ENCODE measurements around the gene KIAA1210.

Gene KIAA1210

GRCh38 chrX:119127650-119128049, at the start of gene KIAA1210:
KIAA1210 (minus strand) TSS chrX:119127812; CDS start chrX:119123642, 4,170 bp downstream.
- no peak within 1 kb of the TSS for H3K4me3 ChIP-seq (ENCODE audit: low read depth, low read length, poor library complexity, severe bottlenecking)
- H2AFZ ChIP-seq (ENCODE audit: low read length), result no peak within 1 kb of the TSS
- no peaks in the 10 kb centered on the region for H3K9me3 ChIP-seq (ENCODE audit: low read length)
- no peak within 1 kb of the TSS for H3K4me2 ChIP-seq (ENCODE audit: low read length)
- no peak within 1 kb of the TSS for H3K9ac ChIP-seq (ENCODE audit: low read length)
- TF ChIP-seq CTCF (IDR thresholded peaks at IDR 0.05; ENCODE audit: low read length) (no peak), EZH2 (IDR thresholded peaks at IDR 0.05; ENCODE audit: borderline replicate concordance, low read length) (no peak)
- no peaks in the 10 kb centered on the region for H3K9me2 ChIP-seq (ENCODE audit: low read depth, low read length)
- H3K27ac ChIP-seq (ENCODE audit: low read depth, low read length, poor library complexity, severe bottlenecking), result no peak within 1 kb of the TSS
- H3K36me3 ChIP-seq (ENCODE audit: insufficient read depth, low read length), result no peaks in the 10 kb centered on the region
- no peaks in the 10 kb centered on the region for H3K79me2 ChIP-seq (ENCODE audit: insufficient read depth, low read length)
- H3F3A ChIP-seq (ENCODE audit: insufficient read depth, low read length), result no peaks in the 10 kb centered on the region
- no peaks in the 10 kb centered on the region for H4K20me1 ChIP-seq (ENCODE audit: insufficient read depth, low read length)
- no peaks in the 10 kb centered on the region for H3K4me1 ChIP-seq (ENCODE audit: insufficient read depth, low read length, severe bottlenecking)
- H3K27me3 ChIP-seq (ENCODE audit: insufficient read depth, low read length), result no peaks in the 10 kb centered on the region

- Histone ChIP-seq H3K36me3 (ENCODE audit: insufficient read depth, low read length) (no peaks in the 10 kb centered on the region), H3K4me1 (ENCODE audit: insufficient read depth, low read length, severe bottlenecking) (no peaks in the 10 kb centered on the region), H3K9ac (ENCODE audit: low read length) (no peak overlapping the region), H3F3A (ENCODE audit: insufficient read depth, low read length) (no peaks in the 10 kb centered on the region), H2AFZ (ENCODE audit: low read length) (no peak overlapping the region), H3K27me3 (ENCODE audit: insufficient read depth, low read length) (no peaks in the 10 kb centered on the region), H3K4me3 (ENCODE audit: low read depth, low read length, poor library complexity, severe bottlenecking) (no peak overlapping the region), H3K9me2 (ENCODE audit: low read depth, low read length) (no peaks in the 10 kb centered on the region), H3K9me3 (ENCODE audit: low read length) (no peaks in the 10 kb centered on the region), H3K27ac (ENCODE audit: low read depth, low read length, poor library complexity, severe bottlenecking) (no peak overlapping the region), H3K4me2 (ENCODE audit: low read length) (no peak overlapping the region), H4K20me1 (ENCODE audit: insufficient read depth, low read length) (no peaks in the 10 kb centered on the region), H3K79me2 (ENCODE audit: insufficient read depth, low read length) (no peaks in the 10 kb centered on the region)
- TF ChIP-seq EZH2 (IDR thresholded peaks at IDR 0.05; ENCODE audit: borderline replicate concordance, low read length) (no peak), CTCF (IDR thresholded peaks at IDR 0.05; ENCODE audit: low read length) (no peak)
Measured at GRCh38 chrX:119177278-119177677, 49.7 kb upstream of the KIAA1210 start.

- no peak overlapping the region for H3K4me2 ChIP-seq (ENCODE audit: low read length)
- H3K27ac ChIP-seq (ENCODE audit: low read depth, low read length, poor library complexity, severe bottlenecking), result no peak overlapping the region
- H3F3A ChIP-seq (ENCODE audit: insufficient read depth, low read length), result no peaks in the 10 kb centered on the region
- H4K20me1 ChIP-seq (ENCODE audit: insufficient read depth, low read length), result no peaks in the 10 kb centered on the region
- no peak overlapping the region for H2AFZ ChIP-seq (ENCODE audit: low read length)
- no peaks in the 10 kb centered on the region for H3K36me3 ChIP-seq (ENCODE audit: insufficient read depth, low read length)
- no peaks in the 10 kb centered on the region for H3K9me3 ChIP-seq (ENCODE audit: low read length)
- no peaks in the 10 kb centered on the region for H3K79me2 ChIP-seq (ENCODE audit: insufficient read depth, low read length)
- H3K9ac ChIP-seq (ENCODE audit: low read length), result no peak overlapping the region
- no peaks in the 10 kb centered on the region for H3K9me2 ChIP-seq (ENCODE audit: low read depth, low read length)
- no peak overlapping the region for H3K4me3 ChIP-seq (ENCODE audit: low read depth, low read length, poor library complexity, severe bottlenecking)
- no peaks in the 10 kb centered on the region for H3K4me1 ChIP-seq (ENCODE audit: insufficient read depth, low read length, severe bottlenecking)
- no peak for TF ChIP-seq CTCF (IDR thresholded peaks at IDR 0.05; ENCODE audit: low read length)
- TF ChIP-seq EZH2 (IDR thresholded peaks at IDR 0.05; ENCODE audit: borderline replicate concordance, low read length), result no peak
- no peaks in the 10 kb centered on the region for H3K27me3 ChIP-seq (ENCODE audit: insufficient read depth, low read length)
Measured at GRCh38 chrX:119174900-119175299, 47.3 kb upstream of the KIAA1210 start.

Measured in OCI-LY1 (cell line).